HG03439 (cell line): ENCODE measurements around the gene SCUBE3.

Experiments used
- ATAC-seq: cut with Tn5 transposase; IDR thresholded peaks from one replicate; pipeline ENCODE4 v1.9.1; 2021; ENCODE audit warnings: mild to moderate bottlenecking, moderate library complexity; ENCODE audit not compliant: unreplicated experiment

Gene SCUBE3

DNA sequence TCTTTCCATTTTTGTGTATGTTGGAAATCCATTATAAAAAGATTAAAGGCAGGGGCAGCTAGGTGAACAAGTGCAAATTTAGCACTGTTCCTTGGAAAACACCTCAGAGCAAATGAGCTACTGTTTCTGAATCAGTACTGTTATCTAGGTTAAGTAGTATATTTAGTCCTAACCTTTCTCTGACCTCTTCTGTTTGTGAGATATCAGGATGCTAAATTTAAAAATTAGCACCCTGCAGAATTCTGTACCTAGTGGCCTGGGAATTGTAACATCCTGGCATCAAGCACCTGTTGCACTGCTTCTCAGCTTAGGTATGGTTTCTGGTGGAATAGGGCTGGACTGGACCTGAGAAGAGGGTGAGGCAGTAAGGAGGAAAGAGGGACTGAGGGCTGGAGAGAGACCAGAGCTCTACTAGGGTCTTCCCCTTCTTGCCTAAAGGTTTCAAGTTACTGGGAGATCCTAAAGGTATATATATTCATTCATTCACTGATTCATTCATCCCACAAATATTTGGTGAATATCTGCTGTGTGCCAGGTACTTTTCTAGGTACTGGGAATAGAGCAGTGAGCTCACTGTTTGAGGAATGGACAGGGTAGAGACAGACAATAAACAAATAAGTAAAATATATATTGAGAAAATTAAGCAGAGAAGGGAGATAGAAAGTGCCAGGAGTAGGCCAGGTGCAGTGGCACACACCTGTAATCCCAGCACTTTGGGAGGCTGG, 51.0 kb downstream of the SCUBE3 start:
- no peak for ATAC-seq

DNA sequence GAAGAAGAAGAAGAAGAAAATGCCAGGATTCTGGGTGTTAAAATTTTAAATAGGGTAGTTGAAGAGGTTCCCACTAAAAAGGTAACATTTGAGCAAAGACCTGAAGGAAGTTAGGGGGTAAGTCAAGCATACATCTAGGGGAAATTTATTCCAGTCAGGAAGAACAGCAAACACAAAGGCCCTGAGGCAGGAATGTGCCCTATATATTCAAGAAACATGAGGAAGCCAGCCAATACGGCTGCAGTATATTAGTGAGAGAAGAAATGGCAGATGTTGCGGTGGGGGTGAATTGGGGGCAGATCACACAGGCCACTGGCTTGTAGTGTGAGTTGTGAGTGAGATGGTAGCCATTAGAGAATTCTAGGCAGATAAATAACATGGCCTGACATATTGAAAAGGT, 51.8 kb downstream of the SCUBE3 start:
- no peak for ATAC-seq

DNA sequence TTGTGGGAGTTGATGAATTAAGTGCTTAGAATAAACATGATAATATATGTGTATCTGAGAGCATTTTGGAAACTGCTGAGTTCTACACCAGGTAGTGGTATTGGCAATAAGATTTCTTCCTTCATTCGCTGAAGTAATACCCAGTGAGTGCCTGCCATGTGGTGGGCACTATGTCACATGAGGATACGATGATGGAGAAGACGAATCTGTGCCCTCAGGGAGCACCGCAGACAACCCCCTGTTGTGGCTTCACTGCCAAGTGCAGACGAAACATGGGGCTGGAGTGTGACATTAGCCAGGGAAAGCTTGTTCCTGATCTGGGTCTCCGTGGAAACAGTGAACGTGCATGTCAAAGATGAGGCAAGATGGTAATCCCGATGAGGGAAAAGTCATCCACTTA, 53.7 kb downstream of the SCUBE3 start:
- no peak for ATAC-seq

DNA sequence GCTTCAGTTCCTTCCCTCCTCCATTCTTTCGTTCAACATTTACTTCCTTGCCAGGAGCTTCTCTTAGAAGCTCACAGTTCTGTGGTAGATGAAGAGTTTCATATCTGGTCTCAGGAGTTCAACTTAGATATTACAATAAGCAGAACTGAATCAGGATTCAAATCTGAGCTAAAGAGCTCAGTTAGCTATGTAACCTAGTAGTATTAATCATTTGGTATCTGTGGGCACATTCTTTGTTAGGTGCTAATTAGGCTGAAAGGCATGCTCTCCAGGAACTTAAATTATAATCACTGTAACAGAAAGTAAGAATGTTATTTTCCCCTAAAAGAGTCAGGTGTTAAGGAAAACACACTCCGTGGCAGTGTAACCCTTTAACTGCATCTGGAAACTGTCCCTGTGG, 54.1 kb downstream of the SCUBE3 start:
- ATAC-seq: no peak

DNA sequence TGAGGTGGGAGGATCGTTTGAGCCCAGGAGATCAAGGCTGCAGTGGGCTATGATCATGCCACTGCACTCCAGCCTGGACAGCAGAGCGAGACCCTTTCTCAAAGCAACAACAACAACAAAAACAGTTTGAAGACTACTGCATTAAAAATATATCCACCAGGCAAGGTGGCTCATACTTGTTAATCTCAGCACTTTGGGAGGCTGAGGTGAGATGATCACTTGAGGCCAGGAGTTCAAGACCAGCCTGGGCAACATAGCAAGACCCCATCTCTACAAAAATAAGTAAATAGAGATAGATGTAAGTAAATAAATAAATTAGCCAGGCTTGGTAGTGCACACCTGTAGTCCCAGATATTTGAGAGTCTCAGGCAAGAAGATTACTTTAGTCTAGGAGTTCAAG, 58.2 kb downstream of the SCUBE3 start:
- ATAC-seq: no peak

DNA sequence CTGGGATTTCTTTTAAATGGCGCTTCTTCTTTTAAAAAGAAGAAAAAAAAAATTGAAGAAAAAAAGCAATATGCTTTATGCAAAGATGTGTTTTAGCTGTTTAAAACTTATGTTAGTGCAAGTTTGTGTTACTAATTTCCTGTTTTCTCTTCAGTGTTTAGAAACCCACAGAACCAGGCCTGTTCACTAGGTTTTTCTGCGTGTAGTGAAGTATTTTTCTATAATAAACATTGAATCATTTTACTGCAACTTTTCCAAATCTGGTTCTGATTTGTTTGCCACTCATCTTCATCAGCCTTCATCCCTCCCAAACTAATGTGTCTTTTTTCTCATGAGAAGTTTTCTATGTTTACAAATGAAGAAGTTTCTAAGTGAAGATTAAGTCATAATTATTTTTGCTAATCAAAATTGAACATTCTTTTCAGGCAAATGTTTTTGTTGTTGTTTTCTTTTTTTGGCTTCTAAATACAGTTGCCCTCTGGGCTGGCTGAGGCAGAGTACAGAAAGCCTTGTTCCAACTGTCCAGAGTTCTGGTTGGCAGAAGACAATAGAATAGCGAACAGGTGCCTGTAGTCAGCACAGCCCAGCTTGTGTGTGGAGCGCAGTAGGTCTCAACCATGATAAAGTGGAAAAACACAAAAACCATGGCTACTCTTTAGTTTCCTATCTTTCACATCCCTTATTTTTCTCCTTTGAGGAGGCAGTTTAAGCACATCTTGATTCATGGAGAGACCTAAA, 60.2 kb downstream of the SCUBE3 start:
- no peak for ATAC-seq

DNA sequence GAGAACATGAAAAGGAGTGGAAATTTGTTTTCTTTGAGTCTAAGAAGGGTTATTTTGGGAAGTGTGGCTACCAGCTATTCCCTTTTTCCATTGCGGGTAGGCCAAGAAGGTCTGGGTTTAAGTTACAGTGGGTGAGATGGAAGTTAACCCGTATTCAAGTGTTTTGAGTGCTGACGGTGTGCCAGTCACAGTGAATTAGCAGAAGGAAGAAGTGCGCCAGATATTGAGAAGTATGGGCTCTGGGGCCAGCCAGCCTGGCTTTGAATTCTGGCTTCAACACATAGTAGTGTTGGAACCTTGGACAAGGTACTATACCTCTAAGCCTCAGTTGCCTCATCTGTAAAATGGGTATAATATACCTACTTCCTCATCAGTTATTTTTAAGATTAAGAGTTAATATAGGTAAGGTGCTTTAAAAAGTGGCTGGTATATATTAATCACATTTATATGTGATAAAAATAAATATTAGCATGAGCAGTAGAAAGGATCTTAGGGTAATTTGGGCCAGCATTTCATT, 62.0 kb downstream of the SCUBE3 start:
- ATAC-seq: no peak

DNA sequence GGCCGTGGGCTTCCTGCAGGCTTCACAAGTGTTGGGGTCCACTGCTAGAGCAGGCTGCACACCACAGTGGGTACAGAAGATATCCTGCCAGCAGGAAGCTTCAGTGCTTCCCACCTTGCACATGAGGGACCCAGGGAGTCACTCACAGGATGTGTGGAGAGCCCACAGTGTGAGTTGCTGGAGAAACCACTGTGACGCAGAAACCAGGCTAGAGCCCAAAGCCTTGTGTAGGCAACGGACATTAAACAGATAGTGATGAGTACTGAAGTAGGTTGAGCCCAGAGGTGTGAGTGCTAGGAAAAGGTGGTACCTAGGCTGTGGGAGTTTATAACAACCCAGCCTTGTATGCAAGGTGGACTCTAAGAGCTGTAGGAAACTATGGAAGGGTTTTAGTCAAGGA, 65.0 kb downstream of the SCUBE3 start:
- ATAC-seq: no peak

DNA sequence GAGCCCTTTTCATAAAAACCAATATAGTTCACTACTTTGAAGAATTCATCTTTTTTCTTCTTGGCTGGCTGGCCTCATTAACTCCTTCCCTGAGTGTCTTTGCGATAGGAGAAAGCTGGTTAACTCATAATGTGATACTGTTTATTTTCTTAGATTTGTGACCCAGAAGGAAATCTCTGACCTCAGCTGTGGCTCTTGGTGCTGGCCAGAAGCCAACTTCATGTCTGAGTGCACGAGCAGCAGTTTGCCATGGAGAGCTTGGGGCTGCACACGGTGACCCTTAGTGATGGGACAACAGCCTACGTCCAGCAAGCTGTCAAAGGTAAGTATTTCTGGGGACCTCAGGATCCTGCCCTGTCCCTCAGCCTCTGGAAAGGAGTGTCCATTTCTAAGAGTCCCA, 67.1 kb downstream of the SCUBE3 start:
- no peak for ATAC-seq

DNA sequence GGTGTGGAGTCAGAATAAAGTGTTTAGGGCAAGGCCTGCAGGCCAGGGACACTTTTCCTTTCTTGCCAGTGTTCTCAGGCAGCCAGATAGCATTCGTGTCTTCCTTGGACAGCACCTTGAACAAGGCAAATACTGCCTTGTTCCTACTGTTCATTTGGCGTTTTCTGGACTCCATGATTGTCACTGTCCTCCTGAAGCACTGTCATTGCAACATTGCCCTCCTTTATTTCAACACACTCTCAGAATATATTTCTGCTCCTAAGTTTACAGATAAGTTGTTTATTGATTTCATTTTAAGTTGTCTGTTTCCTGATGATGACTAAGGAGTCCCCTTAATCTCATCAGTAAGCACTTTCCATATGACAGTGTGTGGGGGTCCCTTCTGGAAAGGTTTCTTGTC, 68.7 kb downstream of the SCUBE3 start:
- ATAC-seq: no peak

DNA sequence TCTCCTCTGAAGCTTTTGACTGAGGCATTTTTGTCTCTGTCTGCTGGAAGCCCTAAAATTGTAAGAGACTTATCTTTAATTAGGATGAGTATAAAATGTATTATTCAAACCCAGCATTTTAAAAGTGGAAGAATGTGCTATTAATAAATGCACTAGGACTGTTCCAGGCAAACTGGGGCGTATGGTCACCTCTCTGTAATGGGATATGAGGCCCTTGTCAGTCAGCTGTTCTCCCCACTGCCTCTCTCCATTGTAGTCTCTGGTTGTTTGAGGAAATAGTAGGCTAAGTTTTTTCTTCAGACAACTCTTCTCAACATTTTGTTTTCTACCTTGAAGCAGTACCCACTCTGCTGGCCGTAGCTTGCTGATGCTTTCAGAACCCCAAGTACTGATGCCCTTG, 69.6 kb downstream of the SCUBE3 start:
- no peak for ATAC-seq

DNA sequence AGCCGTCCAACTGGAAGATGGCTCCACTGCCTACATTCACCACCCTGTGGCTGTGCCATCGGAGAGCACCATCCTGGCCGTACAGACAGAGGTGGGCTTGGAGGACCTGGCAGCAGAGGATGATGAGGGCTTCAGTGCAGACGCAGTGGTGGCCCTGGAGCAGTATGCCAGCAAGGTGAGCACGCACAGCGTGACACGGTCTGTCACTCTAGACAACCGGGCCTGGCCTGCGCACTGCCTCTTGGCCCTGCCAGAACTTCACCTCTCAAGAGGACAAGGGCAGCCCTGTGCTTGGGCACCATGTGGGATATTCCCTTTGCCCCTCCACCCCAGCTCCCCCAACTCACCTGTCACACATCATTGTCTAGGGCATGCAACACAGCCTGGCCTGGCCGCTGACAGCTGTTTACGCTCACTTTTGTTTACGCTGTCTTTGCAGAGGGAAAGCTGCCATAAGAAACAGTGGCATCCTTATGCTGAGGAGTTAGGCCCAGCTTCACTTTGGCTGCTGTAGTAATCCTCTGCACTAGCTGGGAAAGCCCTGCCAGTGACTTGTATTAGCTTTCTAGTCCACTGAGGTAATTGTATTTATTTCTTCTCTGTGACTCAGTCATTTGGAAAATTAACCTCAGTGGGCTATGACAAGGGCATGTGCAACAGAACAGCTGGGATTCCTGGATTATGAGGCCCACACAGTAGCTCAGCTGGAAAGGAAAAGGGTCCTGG, 74.1 kb downstream of the SCUBE3 start:
- ATAC-seq: no peak

DNA sequence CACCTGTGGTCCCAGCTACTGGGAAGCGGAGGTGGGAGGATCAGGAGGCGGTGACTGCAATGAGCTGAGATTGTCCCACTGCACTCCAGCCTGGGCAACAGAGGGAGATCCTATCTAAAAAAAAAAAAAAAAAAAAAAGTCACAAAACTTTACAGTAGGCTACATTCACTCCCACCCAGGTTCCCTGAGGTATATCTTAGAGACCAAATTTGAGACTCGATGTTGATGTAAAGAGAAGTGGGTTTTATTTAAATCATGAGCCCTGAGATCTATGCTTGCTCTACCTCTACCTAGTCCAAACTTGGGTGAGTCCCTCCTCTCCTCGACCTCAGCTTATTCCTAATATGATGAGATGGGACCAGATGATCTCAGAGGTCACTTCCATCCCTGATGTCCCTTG, 75.1 kb downstream of the SCUBE3 start:
- no peak for ATAC-seq

DNA sequence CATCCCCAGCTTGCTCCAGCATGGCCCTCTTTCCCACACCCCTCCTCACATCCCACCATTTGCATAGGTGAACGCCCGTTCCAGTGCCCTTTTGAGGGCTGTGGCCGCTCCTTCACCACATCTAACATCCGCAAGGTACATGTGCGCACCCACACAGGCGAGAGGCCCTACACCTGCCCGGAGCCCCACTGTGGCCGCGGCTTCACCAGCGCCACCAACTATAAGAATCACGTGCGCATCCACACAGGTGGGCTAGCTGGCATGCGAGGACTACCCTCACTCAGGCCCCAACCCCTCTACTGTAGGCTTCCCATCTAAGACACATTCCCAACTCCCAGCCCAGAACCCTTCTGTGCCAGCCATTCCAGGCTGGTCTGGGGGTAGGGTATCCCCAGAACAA, 77.7 kb downstream of the SCUBE3 start:
- no peak for ATAC-seq

DNA sequence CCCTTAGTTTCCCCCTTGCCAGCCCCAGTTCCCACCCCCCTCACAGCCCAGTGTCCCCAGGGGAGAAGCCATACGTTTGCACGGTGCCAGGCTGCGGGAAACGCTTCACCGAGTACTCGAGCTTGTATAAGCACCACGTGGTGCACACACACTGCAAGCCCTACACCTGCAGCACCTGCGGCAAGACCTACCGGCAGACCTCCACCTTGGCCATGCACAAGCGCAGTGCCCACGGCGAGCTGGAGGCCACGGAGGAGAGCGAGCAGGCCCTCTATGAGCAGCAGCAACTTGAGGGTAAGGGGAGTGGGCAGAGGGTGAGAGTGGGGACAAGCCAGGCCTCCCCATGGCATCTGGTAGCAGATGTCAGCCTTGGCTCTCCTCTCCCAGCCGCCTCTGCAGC, 78.7 kb downstream of the SCUBE3 start:
- ATAC-seq: no peak

DNA sequence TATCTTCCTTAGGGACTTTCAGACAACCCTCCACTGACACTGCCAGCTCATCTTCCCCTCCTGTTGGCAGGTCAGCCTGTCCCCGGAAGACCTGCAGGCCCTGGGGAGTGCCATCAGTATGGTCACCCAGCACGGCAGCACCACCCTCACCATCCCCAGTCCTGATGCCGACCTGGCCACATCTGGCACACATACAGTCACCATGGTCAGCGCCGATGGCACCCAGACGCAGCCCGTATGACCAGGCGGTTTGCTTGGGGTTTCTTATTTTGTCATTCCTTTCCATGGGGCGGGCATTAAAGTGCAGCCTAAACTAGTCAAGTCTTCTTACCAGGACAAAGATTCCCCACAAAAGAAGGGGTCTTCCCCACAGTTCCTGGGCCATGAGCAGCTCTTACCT, 79.9 kb downstream of the SCUBE3 start:
- no peak for ATAC-seq

DNA sequence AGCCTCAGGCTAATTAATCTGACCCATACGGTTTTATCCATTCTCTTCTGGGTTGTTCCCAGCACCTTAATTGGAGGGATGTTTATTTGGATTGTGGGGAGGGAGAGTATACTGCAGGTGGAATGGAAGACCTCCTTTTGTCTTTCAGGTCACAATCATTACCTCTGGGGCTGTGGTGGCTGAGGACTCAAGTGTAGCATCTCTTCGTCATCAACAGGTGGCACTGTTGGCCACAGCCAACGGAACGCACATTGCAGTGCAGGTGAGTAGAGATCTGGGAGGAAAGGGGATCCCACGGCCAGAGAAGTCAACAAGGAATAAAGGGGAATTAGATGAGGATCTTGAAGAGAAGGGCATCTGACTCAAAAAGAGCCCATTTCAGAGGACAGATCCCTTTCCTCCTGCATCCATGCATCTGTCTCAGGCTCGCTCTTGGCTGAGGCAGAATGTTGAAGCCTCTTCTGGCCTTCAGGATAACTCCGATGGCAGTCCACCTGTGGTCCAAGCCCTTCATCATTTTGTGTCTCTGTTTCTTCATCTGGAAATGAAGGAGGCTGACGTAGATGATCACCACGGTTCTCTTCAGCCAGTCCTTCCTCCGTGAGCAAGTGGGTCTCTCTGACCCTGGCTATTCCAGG, 80.7 kb downstream of the SCUBE3 start:
- ATAC-seq: no peak

DNA sequence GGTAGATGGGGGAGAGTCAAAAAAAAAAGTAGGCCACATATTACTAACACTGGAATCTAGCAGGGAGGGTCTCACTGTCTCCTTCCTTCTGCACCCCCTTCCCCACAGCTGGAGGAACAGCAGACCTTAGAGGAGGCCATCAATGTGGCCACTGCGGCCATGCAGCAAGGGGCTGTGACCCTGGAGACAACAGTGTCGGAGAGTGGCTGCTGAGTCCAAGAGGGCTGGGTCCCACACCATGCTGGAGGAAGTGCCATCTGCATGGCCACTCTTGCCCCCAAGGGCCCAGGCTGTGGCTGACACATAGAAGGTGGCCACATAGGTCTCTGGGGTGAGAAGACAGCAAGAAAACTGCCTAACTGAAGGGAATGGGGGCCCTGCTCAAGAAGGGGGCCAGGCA, 81.3 kb downstream of the SCUBE3 start:
- ATAC-seq: no peak

DNA sequence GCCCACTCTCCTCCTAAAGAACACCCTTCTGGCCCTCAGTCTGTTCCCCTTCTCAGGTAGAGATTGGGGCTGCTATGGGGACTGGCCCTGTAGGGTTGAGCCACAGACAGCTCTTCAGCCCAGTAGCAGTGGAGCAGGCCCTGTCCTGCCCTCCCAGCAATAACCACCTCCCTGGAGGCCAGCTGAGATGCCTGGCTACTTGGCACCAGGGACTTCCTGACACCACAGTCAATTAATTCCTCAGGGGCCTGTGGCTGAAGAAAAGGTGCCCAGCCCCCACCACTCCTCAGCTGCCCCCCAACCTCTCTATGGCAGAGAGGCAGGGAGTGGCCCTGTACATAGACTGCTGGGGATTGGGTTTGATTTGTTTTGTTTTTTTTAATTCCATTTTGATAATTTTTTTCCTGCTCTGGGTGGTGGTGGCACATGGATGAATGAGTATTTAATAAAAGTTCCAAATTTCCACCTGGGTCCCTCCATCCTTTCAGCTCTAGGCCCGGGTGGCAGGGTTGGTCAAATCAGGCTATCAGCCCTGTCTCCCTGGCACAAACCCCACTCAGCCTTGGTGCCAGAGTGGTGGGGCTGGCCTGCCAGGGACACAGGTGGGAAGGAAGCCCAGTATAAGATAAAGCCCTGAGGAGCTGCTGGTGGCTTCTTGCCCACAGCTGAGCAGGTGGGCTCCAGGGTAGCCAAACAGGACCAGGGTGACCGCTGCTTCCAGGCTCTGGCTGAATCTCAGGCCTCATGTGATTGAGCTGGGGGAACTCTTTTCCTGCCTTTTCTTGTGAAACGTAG, 82.0 kb downstream of the SCUBE3 start:
- ATAC-seq: no peak

DNA sequence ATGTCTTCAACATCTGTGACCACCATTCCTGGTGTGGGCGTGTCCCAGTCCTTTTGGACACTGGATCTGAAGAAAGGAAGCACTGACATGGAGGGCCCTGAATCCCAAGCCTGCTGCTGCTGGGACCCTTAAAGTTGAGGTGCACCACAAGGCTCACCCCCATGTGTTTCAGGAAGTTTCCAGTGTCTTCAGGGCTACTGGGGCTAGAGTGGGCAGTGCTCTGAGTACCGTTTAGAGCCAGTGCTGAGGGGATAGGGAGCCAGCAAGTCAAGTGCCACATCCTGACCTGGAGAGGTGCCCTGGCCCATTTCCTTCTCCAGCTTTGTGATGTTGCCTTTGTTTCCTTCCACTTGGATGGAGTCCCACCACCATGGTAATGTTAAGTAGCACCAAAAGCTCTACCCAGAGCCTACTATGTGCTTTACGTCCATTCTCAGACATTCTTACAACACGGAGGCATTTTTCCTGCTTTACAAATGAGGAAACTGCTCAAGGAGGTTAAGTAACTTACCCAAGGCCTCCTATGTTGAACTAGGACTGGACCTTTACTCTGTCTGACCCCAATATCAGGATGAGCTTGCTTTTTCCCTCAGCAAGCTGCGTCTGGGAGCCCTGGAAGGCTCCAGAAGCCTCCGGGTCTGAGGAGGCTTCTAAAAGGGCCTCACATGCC, 83.3 kb downstream of the SCUBE3 start:
- ATAC-seq: no peak
